C4-2B (cell line): ENCODE results near the gene MPI.

Experiments
- CTCF ChIP-seq: fragments of 450-650 bp; conservative IDR thresholded peaks from 2 replicates; pipeline ENCODE4 v1.5.1; 2017; ENCODE audit warnings: mild to moderate bottlenecking
- ZFX ChIP-seq: fragments of 450-650 bp; IDR thresholded peaks from 2 replicates; pipeline ENCODE4 v1.6.1; 2017

GRCh38 chr15:74841891-74842373 lies 47.9 kb upstream of the MPI start:
- TF ChIP-seq ZFX (no peak), CTCF (no peak)
